GM18507 (cell line): ENCODE measurements around the gene ELF4.

Experiments used
- DNase-seq: peaks from one replicate; pipeline ENCODE4 v3.0.0; 2011; ENCODE audit warnings: low read depth; ENCODE audit not compliant: insufficient read length; ENCODE audit errors: extremely low spot score
- FAIRE-seq: peaks from 2 replicates; lab custom pipeline; 2011; peaks lifted over from hg19 to GRCh38; lab: Jason Lieb, UNC

The ELF4 gene

GRCh38 chrX:130055899-130056298 is 54.4 kb downstream of the ELF4 start:
- FAIRE-seq (no peak), DNase-seq (no peak)

DNA sequence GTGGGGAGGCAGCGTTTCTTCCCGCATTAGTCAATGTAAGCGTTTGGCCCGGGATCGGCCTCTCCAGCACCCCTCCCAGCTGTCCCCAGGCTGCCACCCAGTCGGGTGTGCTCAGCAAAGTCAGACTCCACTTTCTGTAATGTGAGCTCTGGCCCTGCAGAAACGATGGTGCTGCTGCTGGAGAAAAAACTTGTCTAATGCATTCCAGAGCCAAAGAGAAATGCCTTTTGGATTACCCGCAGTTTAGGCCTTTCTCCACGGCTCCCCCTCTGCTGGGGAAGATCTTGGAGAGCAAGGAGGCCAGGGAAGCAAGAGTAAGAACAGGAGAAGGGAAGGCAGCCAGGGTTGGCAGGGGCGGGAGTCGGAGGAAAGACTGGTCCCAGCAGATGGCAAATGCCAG is 55.2 kb downstream of the ELF4 start:
- DNase-seq (no peak), FAIRE-seq (no peak)

DNA sequence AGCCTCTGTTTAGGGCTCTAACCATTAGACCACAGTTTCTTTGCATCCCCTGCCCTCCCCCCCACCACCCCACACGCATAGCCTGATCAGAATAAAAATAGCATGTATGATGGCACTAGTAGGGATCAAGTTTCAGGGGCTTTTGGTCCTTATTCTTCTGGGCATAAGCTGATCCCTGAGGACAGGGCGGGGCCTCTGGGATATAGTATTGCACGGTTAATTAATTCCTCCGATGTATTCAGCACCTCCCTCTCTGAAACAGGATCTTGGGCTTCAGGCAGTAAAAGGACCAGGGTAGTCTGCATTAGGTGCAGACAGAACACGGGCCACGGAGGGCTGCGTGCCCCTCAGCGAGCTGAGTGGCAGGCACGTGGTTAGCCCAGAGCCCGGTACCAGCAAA is 57.1 kb downstream of the ELF4 start:
- no peak for DNase-seq
- no peak for FAIRE-seq

GRCh38 chrX:130051176-130051845 is 59.0 kb downstream of the ELF4 start:
- FAIRE-seq, result no peak

DNA sequence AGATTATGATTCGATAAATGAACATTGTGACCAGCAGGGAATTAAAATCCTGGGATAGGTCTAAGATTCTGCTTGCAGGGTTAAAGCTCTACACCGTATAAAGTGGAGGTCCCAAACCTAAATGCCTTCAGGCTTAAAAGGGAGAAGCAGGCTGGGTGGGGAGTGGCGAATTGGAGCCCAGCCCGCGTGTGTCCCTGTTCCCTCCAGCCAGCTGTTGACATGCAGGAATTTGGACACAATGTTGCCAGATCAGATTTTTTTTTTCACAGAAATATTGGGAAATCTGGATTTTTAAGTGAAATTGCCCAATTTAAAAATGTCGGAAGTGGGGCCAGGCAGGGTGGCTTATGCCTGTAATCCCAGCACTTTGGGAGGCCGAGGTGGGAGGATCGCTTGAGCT is 60.5 kb downstream of the ELF4 start:
- FAIRE-seq (no peak), DNase-seq (no peak)

More at GRCh38 chrX:130051176-130051845, 59.0 kb downstream of the ELF4 start:
- no peak for DNase-seq

DNA sequence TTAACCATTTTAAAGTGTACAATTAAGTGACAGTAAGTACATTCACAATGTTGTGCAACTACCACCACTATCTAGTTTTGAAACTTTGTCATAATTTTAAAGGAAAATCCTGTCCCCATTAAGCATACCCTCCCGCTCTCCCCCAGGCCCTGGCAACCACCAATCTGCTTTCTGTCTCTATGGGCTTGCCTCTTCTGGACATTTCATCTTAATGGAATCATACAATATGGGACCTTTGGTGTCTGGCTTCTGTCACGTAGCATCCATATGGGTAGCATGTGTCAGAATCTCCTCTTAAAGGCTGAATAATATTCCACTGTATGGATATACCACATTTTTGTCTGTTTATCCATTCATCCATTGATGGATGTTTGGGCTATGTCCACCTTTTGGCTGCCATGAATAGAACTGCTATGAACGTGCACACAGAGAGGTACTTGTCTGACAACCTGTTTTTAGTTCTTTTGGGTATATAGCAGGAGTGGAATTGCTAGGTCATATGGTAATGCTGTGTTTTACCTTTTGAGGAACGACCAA is 61.5 kb downstream of the ELF4 start:
- FAIRE-seq, result no peak
- DNase-seq, result no peak

GRCh38 chrX:130047416-130047815 is 62.9 kb downstream of the ELF4 start:
- DNase-seq (no peak), FAIRE-seq (no peak)

DNA sequence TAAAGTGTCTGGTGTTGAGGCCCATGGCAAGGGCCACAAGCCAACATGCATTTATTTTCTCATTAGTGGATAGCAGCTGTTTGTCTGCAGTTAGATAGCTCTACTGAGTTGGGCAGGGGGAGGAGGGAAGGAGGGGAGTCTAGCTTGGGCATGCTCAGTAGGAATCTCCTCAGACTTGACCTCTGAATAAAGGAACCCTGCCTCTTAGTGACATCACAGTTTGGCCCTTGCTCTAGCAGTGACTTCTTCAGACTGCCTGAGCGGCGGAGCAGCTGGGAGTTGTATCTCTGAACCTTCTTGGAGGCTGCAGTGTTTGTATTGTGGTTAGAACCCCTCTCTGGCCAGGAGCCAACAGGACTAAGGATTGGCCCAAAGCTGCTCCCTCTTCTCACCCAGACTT is 70.5 kb downstream of the ELF4 start:
- FAIRE-seq, result no peak
- no peak for DNase-seq

GRCh38 chrX:130034178-130034577 is 76.1 kb downstream of the ELF4 start:
- DNase-seq, result no peak
- FAIRE-seq, result no peak

- FAIRE-seq (no peak), DNase-seq (no peak)
Measured at GRCh38 chrX:130032552-130032951, 77.7 kb downstream of the ELF4 start.

DNA sequence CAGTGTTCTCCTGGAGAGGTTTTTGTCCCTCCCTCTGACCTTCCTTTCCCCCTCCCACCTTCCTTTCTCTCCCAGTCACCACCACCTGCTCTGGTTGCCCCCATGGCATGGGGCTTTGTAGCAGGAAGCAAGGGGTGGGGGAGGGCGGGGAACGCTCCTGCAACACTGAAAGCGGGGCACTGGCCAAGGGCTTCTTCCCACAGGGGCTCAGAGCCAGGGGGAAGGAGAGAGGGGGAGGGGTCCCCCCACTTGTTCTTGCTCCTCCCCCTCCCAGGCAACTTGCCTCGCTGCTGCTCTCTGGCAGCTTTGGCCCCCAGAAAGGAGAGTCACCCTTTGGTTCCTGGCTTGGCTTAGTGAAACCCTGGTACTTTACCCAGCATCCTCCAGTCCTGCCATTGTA is 79.5 kb downstream of the ELF4 start:
- no peak for FAIRE-seq

GRCh38 chrX:130028196-130028595 is 82.1 kb downstream of the ELF4 start:
- FAIRE-seq, result peak; percentile 82
- DNase-seq, result no peak

More for the DNA sequence above, 79.5 kb downstream of the ELF4 start:
- no peak for DNase-seq

DNA sequence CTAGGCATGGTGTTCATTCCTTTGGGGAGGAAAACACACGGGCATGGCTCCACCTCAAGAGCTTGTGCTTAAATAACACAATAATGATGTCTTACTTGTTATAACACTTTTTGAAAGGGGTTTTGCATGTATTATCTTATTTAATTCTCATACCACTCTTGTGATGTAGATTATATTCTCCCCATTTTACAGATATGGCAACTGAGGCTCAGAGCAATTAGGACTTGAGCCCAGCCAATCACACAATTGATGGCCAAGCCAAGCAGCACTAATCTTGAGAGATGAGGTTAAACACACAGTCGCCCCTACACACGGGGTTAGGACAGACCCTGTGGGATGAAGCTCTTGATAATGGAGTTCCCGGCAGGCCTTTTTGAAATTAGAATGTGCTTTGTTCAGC is 82.7 kb downstream of the ELF4 start:
- no peak for DNase-seq
- FAIRE-seq, result no peak

GRCh38 chrX:130025256-130025655 is 85.0 kb downstream of the ELF4 start:
- no peak for DNase-seq
- FAIRE-seq, result no peak

- FAIRE-seq (peak; percentile 99), DNase-seq (peak; percentile 76)
Measured at GRCh38 chrX:130024127-130024526, 86.2 kb downstream of the ELF4 start.

GRCh38 chrX:130020661-130021324 is 89.5 kb downstream of the ELF4 start:
- no peak for FAIRE-seq
- no peak for DNase-seq

DNA sequence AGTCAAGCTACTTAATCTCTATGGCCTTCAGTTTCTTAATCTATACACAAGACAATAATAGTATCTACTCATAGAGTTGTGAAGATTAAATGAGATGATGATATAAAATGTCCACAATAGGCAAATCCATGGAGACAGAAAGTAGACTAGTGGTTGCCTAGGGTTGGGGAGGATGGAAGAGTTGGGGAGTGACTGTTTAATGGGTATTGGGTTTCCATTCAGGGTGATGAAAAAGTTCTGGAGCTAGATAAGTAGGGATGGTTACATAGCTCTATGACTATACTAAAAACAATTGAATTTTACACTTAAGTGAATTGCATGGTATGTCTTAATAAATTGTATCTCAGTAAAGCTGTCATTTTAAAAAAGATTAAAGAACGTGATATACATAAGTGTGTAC is 92.2 kb downstream of the ELF4 start:
- FAIRE-seq (no peak), DNase-seq (no peak)

- DNase-seq (no peak), FAIRE-seq (no peak)
Measured at GRCh38 chrX:130015181-130015580, 95.1 kb downstream of the ELF4 start.
